HG03064 (cell line): ENCODE results near the gene GSG1L.
"Not testable (repeated sequence)": the region's sequence is repeated elsewhere in the genome, so short reads cannot be mapped to it uniquely, and the experiment has no call there.

Experiments
- ATAC-seq: cut with Tn5 transposase; IDR thresholded peaks from one replicate; pipeline ENCODE4 v1.9.1; 2021; ENCODE audit warnings: low read depth; ENCODE audit not compliant: unreplicated experiment

Gene GSG1L

DNA sequence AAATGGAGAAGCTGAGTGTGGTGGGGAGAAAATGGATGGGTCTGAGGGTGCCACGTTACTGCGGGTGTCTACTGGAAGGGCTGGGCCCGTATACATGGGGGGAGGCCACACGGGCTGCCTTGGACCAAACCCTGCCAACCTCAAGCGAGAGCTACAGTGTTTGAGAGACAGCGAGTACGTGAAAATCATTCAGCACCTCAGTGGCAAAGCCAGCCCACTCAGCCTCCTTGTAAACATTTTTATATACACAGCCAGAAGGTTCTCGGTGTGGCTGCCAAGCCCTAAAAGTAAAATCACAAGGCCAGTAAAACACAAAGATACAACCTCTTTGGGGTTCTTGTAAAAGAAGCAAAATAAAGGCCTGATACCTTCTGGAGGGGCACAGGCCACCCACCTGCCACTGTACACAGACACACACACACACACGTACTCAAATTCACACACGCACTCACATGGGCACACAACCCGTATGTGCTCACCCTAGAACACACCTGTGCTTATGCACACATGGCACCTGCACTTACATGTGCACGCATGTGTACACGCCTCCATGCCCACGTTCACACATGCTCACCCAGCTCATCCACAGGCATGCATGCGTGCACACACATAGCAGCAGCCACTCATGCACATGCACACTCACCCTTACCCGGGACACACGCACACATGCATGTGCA is 102.8 kb downstream of the GSG1L start:
- no peak for ATAC-seq

DNA sequence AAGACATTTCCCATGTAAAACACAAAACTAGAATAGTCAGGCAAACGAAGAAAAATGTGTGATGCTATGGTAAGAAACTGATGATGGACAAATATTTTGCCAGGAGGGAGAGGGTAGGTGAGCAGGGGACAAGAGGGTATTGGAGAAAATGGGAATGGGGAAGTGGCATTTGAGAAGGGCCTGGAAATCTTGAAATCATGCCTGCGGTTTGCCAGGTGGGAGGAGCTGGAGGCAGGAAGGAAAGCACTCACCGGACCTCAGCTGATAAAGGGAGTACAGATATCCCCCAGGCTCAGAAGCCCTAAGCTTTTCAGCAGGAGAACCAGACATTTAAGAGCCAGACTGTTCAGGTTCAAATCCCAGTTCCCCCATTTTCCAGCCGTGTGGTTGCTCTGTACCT is 103.6 kb downstream of the GSG1L start:
- no peak for ATAC-seq

DNA sequence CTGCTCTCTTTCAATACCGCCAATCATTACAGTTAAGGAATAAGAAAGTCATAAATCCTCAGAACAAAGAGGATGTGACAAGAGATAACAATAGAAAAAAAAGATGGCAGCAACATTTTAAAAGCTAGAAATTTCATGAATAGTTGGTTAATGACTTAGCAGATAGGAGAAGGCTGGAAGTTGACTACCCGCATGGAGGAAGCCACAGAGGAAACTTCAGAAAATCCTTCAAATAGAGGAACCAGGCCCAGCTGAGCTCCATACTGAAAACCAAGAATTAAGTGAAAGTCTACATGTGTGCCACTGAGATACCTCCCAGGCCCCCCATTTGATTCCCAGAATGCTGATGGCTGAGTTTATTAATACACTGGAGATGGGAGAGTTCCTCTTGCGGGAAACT is 109.3 kb downstream of the GSG1L start:
- no peak for ATAC-seq

DNA sequence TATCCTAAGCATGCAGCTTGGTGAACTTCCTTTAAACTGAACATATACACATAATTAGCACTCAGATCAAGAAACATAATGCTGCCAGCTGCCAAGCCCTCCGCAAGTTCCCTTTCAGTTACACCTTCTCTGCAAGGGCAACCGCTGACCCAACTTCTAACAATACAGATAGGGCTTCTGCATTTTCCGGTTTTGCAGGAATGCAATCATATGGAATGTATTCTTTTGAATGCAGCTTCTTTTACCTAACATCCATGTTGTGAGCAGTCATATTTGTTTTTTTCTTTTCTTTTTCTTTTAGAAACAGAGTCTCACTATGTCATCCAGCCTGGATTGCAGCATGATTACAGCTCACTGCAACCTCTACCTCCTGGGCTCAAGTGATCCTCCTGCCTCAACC is 110.7 kb downstream of the GSG1L start:
- no peak for ATAC-seq

DNA sequence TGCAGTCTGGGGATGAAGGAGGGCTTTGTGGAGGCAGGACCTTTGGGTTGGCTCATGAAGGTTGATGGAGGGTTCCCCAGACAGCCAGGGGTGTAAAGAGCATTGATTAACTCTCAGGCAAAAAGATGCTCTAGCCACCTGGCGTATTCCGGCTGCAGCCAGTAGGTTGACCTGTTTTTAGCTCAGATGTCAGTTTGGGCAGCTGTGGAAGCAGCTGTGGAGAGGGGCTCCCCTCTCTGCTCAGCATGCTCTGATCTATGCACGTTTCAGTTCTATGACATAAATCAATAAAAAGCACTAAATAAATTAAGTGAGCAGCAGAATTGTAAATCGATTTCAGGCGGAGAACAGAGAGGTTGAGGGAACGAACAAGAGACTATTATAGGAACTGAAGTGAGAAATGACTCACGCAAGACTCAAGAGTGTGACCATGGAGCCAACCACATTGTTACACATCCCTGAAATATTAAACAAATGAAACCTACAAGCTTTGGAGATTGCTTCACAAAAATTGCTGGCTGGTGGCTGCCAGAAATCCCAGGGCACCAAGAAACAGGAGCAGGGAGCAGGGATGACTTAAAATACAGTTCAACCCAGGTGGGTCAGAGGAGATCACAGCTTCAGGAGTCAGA is 111.9 kb downstream of the GSG1L start:
- no peak for ATAC-seq

DNA sequence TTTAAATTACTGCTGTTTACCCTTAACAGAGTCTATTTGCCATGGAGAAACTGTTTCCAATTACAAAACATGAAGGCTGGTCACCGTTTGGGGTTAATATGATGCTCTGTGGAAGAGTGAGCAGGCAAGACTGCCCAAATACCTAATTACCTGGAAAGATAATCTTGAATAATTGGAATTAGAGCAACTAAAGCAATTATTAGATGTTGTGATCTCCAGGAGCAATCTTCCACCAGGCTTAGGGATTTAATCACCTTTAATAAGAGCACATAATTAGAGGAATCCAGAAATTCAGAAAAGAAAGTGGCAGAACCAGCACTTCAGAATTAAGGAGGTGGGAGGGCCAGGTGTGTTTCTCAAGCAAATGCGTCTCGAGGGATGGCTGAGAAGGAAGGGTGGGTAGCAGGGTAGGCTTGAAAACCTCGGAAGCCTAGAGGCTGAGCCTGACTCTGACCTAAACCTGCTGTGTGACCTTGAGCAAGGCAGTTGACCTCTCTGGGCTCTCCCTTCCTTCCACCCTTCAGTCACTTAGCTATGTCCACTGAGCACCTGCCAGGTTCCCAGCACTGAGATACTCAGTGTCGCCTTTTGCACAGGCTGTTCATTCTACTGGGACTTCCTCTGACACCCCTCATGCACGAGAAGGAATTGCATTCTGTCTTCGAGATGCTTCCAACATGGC is 113.2 kb downstream of the GSG1L start:
- ATAC-seq: no peak

DNA sequence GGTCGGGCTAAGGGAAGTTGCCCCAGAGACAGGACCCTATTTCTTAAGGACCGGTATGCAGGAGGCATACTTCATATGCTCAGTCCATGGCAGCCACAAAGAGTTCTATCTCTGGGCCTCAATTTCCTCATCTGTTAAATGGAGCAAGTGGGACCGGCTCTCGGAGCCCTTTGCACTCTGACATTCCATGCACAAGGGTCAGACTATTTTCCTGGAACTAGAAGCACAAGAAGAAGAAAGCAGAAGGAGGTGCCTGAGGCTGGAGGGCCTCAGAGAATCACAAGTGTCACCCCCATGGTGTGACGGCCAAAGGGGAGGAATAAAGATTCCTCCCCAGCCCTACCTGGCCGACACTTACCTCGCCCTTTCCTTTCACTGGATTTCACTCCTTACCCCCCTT is 115.8 kb downstream of the GSG1L start:
- no peak for ATAC-seq

DNA sequence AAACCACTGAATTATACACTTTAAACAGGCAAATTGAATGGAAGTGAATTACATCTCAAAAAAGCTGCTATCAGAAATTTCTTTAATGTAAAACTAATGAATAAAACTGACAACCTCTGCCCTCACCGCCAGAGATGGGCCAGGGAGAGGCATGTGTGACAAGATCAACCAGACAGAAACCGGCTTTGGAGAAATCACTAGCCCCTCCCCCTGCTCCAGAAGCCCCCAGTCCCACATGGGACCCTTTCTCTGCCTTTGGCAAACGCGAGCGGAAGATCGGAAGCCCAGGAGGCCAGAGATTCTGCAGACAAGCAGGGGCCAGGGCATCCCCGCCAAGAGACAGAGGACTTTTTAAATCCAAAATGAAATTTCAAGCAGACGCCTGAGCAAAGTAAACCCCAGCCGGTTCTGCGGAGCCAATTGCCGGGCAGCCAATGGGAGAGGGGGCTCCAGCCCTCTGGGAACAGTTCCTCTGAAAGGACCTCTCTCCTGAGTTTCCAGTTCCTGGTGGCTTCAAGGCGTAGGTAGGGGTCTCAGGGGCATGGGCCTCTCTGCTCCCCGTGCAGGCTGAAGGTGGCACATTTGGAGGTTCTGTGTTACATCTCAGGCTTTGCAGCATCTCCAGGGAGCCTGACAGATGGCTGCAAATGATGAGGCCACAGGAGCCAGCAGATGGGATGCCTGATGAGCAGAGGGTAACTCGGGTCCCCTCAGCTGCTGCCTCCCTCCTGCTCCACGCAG is 118.1 kb downstream of the GSG1L start:
- no peak for ATAC-seq

DNA sequence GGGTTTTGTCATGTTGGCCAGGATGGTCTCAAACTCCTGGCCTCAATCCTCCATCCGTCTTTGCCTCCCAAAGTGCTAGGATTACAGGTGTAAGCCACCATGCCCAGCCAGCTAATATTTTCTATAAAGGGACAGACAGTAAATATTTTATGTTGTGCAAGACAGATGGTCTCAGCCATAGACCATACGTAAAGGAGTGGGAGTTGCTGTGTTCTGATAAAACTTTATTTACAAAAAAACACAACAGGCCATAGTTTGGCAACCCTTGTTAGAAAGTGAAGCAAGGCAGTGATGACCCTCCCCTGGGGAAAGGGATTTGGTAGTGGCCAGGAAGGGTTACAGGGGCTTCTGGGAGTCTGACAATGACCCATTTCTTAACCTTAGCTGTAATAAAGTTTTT is 119.7 kb downstream of the GSG1L start:
- ATAC-seq: no peak

DNA sequence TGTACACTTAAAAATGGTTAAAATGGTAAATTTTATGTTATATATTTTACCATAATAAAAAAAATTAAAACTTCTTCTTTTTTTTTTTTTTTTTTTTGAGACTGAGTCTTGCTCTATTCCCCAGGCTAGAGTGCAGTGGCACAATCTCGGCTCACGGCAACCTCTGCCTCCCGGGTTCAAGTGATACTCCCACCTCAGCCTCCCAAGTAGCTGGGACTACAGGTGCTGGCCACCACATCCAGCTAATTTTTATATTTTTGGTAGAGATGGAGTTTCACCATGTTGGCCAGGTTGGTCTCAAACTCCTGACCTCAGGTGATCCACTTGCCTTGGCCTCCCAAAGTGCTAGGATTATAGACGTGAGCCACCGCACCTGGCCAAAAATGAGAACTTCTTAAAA is 121.4 kb downstream of the GSG1L start:
- not testable (repeated sequence) for ATAC-seq

DNA sequence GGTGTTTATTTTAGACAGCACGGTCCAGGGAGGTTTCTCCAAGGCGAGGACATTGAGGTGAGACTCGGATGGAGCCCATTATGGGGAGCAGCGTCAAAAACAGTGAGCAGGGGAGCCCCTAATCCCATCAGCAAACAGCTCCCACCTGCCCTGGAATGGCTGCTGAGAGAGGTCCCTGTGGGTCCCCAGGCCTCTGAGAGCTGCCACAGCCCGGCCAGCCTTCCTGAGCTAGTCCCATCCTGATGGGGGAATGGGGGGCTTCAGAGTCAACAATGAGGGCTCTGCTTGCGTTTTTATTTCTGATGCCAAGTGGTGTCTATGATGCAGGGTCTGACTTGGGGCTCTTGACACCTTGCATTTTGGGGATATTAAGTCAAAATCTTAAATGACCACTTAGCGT is 128.4 kb downstream of the GSG1L start:
- no peak for ATAC-seq

DNA sequence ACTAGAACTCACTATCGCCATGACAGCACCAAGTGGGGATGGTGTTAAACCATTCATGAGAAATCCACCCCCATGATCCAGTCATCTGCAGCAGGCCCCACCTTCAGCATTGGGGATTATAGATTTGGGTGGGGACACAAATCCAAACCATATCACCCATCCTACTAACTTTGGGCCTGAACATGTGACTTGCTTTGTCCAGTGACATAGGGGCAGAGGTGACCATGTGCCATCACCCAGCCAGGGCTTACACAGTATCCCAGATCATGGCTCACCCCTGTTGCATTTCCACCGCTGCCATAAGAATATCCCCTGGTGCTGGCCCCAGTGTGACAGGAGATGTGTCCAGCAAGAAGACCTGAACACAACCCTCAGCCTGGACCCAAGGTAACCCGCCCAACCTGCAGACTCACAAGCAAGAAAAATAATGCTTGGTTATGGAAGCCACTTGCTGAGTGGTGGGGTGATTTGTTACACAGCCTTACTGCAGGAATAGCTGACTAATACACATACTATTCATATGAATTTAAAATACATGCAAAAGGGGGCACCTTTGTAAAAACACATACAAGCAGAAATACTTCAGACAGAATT is 130.9 kb downstream of the GSG1L start:
- no peak for ATAC-seq

DNA sequence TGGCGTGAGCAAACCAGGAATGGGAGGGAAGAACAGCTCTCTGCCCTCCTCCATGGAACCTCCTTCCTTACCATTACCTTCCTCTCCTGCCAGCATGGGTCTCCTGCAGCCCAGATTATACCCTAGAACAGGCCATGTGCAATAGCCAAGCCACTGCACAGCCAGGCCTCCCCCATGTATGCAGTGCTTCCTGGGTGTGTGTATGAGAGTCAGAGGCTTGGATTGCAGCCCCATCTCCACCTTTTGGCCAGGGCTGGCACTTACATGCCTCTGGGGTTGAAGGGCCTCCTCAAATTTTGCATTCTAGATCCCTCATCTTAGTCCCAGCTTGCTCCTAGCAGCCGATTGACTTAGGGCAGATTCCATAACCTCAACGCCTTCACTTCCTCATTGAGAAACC is 133.7 kb downstream of the GSG1L start:
- ATAC-seq: no peak

DNA sequence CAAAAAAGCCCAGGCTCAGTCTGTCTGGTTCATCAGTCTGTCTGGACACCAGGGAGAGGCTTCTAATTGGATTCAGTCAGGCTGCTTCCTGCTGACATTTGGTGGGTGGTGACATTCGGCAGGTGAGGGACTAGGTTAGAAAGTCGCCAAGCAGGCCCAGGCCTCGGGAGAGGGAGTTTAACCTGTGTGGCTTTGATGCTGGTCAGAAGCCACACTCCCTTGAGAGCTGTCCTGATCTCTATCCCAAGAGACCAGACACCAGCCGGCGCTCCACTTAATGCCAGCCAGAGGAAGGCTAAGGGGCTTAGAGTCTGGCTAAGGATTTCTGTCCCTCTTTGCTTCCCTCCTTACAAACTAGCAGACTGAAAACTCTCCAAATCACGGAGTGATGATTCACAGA is 135.0 kb downstream of the GSG1L start:
- no peak for ATAC-seq

DNA sequence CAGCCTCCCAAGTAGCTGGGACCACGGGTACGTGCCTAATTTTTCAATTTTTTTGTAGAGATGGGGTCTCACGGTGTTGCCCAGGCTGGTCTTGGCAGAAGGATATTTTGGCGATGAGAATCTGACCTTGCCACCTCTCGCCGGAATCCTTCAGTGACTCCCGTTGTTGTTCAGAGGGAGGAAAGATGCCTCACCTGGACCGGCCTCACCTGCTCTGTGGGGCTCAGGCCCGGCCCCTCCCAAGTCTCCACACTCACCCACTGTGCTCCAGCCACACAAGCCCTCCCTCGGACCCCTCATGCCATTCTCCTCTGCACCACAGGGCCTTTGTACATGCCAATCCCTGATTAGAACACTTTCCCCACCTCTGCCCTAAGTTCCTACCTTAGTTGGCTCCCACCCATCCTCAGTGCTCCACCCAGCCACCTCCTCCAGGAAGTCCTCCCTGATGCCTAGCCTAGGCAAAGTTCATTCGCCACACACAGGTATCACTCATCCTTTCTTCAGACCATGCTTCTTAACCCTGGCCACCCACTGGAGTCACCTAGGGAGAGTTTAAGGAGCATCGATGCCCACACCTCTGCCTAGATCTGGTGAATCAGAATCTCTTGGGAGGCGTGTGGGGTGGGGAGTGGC is 136.1 kb downstream of the GSG1L start:
- no peak for ATAC-seq

DNA sequence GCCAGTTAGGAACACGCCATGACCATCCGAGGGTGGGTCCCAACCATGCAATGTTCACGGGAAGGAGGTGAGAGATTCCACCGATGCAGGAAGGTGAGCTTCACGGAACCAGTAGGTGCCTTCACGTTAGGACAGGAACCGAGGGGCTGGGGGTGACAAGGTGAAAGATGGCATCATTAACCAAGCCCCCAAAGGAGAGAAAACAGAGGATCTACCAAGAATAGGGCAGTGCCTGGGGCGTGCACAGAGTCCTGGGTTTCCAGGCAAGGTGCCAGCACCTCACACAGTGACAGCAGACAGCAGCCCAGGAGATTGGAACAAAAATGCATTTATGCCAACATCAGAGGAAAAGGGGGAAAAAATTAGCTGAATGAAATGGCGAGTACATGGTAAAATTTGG is 137.9 kb downstream of the GSG1L start:
- ATAC-seq: no peak

DNA sequence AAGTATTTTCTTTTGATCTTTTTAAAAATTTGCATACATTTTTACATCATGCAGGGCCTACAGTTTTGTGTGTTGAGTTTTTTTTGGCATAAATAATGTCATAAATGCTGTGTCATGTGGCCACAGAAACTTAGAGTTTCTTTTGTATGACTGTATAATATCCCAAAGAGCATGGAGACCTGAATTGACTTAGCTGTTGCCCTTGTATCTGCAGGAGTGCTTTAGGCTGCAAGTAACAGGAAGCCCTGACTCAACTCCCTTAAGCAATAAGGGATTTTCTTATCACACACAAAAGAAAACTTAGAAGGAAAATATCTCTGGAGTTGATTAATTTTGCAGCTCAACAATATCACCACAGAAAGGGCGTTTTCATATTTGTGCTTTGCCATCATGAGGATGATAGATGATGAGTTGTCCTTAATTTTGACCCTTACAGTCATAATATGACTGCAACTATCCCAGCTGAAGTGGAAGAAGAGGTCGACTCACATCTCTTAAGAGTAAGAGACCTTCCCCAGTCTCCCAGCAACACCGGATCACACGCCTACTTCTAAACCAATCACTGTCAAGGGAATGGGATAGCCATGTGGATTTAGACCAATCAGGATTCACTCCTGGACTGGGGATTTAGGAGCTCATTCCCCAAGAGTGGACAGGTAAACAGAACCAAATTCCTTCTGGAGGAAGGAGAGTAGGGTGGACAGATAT is 138.9 kb downstream of the GSG1L start:
- no peak for ATAC-seq

DNA sequence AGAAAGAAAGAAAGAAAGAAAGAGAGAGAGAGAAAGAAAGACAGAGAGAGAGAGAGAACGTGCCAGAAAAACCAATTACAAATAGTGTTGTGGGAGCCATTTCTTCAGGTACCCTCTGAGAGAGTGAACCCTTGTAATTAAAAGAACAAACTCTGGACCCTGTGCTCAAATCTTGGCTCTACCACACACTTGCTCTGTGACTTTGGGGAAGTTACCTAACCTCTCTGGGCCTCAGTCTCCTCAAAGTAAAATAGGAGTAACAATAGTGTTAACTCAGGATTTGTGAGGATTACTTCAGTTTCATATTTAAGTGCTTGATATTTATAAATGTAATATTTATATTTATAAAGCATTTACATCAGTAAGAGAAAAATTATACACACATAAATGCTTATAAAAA is 139.8 kb downstream of the GSG1L start:
- no peak for ATAC-seq

DNA sequence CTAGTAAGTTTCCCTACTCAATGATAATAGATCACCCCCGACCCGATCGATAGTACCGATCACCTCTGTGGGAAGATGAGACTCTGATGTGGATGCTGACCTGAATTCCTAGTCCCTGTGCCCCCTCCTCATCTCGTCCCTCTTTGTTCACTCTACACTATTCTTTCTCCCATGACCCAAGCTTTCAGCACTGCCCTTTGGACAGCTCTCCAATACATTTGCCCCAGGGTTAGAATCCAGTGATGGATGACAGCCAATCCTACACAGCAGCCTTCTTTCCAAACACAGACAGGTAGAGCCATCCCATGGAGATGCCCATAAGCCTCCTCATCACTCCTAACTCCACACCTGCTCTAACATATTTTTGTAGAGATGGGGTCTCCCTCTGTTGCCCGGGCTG is 141.1 kb downstream of the GSG1L start:
- ATAC-seq: no peak

DNA sequence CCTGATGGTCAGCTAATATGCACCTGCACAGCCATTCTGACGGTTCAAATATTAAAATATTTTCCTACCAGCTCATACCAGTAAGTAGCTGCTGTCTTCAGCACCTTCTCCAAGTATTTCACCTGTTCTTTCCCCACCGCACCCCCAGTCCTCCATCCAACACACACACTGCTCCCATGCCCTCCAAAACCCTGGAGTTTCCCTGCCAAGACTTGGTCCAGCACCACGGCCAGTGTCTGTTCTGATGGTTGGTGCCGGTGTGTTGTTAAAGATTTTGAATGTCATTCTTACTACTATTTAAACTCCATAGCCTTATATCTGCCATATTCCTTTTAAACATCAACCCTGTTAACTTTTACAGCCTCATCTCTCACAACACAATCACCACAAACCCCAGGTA is 142.4 kb downstream of the GSG1L start:
- no peak for ATAC-seq
